AG09309 (cell line): ENCODE data around the gene MED13L.

Source experiments
- DNase-seq: peaks from one replicate; pipeline ENCODE4 v3.0.0-alpha.2; 2010; ENCODE audit warnings: low read depth
- H3K4me3 ChIP-seq: 2 replicates; pipeline ENCODE4 v1.5.1; 2011; ENCODE audit warnings: mild to moderate bottlenecking, low read depth, low read length, moderate library complexity; ENCODE audit not compliant: control insufficient read depth
- CTCF ChIP-seq: IDR thresholded peaks from 2 replicates; pipeline ENCODE4 v1.5.1; 2011; ENCODE audit warnings: mild to moderate bottlenecking, low read depth, low read length, inconsistent platforms; ENCODE audit not compliant: insufficient read depth, control insufficient read depth; ENCODE audit errors: missing control alignments

The MED13L gene

GRCh38 chr12:116277467-116278278 lies at the start of gene MED13L:
MED13L (minus strand) TSS chr12:116277693; CDS start chr12:116277131, 562 bp downstream.
- TF ChIP-seq CTCF = no peak
- peak within 1 kb of the TSS; percentile 86 for H3K4me3 ChIP-seq
- DNase-seq = peak; percentile 35

- no peak for TF ChIP-seq CTCF
- H3K4me3 ChIP-seq = no peak overlapping the region
- DNase-seq = no peak
Observed at GRCh38 chr12:116325336-116325664, 47.8 kb upstream of the MED13L start.

GRCh38 chr12:116324654-116325335 lies 47.3 kb upstream of the MED13L start:
- no peak overlapping the region for H3K4me3 ChIP-seq
- DNase-seq = no peak
- TF ChIP-seq CTCF = no peak

- H3K4me3 ChIP-seq = no peak overlapping the region
- no peak for DNase-seq
- no peak for TF ChIP-seq CTCF
Observed at GRCh38 chr12:116323406-116324386, 46.2 kb upstream of the MED13L start.

GRCh38 chr12:116321913-116322312 lies 44.4 kb upstream of the MED13L start:
- no peak overlapping the region for H3K4me3 ChIP-seq
- no peak for TF ChIP-seq CTCF
- no peak for DNase-seq

- no peak overlapping the region for H3K4me3 ChIP-seq
- no peak for TF ChIP-seq CTCF
- DNase-seq = no peak
Observed at GRCh38 chr12:116320791-116321217, 43.3 kb upstream of the MED13L start.
